HEK293T (cell line): ENCODE measurements around the gene PNLIP.

Experiments used
- CTBP1 ChIP-seq: fragments of 450-650 bp; IDR thresholded peaks from 2 replicates; pipeline ENCODE4 v1.6.1; 2016; ENCODE audit warnings: borderline replicate concordance
- HDGF ChIP-seq: fragments of 450-650 bp; IDR thresholded peaks from 2 replicates; pipeline ENCODE4 v1.6.1; 2017; ENCODE audit warnings: antibody characterized with exemption, borderline replicate concordance
- SP1 ChIP-seq: fragments of 450-650 bp; IDR thresholded peaks from 2 replicates; pipeline ENCODE4 v1.6.1; 2017

DNA sequence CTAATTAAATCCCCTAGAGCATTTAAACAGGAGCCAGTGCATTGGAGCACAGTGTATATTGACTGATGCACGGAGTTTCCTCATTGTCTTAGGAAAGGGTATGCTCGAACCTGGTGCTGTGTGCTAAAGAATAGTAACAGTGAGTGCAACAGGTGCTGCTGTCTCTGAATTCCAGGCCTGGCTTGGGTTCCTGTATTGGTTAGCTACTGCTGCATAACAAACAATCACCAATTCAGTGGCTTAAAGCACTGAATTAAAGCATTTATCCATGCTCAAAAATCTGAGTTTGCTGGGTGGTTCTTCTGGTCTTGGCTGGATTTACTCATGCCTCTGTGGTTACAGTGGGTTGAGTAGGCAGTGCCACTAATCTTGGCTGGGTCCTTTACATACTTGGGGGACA lies 43.3 kb downstream of the PNLIP start:
- TF ChIP-seq HDGF (no peak), SP1 (no peak), CTBP1 (no peak)
